Peyer's patch (tissue), 4 donors: ENCODE data around the gene ACTR3C.

Experiments used
- POLR2A ChIP-seq, 2 donors: fragments of 450-650 bp; IDR thresholded peaks; one replicate each; pipeline ENCODE4 v1.5.1; 2017; ENCODE audit warnings: antibody characterized with exemption in 2 of 2, mild to moderate bottlenecking in 2 of 2, moderate library complexity in 2 of 2
- TF ChIP-seq, protein P1 (sequence below), 6 experiments: fragments of 450-650 bp in 4 of 6; fragments of 200-600 bp in 2 of 6; sonication (generic) in 1 of 6; IDR thresholded peaks; one replicate each; pipeline ENCODE4 v1.5.1; 2017 to 2019; ENCODE audit warnings: antibody characterized with exemption in 6 of 6, mild to moderate bottlenecking in 3 of 6, moderate library complexity in 1 of 6

DNA sequence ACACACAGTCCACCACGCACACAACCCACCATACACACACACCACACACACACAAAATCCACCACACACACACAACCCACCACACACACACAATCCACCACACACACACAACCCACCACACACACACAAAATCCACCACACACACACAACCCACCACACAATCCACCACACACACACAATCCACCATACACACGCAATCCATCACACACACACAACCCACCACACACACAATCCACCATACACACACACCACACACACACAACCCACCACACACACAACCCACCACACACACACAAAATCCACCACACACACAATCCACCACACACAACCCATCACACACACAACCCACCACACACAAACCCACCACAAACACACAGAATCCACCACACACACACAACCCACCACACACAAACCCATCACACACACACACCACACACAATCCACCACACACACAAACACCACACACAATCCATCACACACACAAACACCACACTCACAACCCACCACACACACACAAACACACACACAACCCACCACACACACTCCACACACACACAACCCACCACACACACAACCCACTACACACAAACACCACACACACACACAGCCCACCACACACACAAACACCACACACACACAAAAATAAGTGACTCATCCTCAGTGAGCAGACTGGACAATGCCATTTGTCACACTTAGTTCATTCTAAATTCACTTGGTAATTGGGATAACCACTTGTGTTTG lies 36.4 kb upstream of the ACTR3C start:
- TF ChIP-seq, protein P1, sequence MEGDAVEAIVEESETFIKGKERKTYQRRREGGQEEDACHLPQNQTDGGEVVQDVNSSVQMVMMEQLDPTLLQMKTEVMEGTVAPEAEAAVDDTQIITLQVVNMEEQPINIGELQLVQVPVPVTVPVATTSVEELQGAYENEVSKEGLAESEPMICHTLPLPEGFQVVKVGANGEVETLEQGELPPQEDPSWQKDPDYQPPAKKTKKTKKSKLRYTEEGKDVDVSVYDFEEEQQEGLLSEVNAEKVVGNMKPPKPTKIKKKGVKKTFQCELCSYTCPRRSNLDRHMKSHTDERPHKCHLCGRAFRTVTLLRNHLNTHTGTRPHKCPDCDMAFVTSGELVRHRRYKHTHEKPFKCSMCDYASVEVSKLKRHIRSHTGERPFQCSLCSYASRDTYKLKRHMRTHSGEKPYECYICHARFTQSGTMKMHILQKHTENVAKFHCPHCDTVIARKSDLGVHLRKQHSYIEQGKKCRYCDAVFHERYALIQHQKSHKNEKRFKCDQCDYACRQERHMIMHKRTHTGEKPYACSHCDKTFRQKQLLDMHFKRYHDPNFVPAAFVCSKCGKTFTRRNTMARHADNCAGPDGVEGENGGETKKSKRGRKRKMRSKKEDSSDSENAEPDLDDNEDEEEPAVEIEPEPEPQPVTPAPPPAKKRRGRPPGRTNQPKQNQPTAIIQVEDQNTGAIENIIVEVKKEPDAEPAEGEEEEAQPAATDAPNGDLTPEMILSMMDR (IDR thresholded peaks at IDR 0.05), result no peak
- TF ChIP-seq POLR2A (IDR thresholded peaks at IDR 0.05), result no peak
